Thoracic aorta (tissue), 2 donors: ENCODE data around the gene OTX1. TPM values are rescaled to one million over a fixed set of nuclear protein-coding genes. Genes with fewer than 3 reads are reported as not detected.

ENCODE experiments used
- ATAC-seq: fragments of 150-250 bp; one replicate; pipeline ENCODE4 v1.8.0; 2017; ENCODE audit warnings: low read depth; ENCODE audit not compliant: insufficient number of reproducible peaks, low FRiP score
- DNase-seq: peaks from one replicate; pipeline ENCODE4 v3.0.0-alpha.2; 2020; ENCODE audit warnings: low spot score
- H3K27ac ChIP-seq, 2 donors: fragments of 200-600 bp; sonication (generic); 1 replicate in 1 of 2; 2 replicates in 1 of 2; pipeline ENCODE4 v1.5.1; 2016; ENCODE audit warnings: mild to moderate bottlenecking in 2 of 2, moderate library complexity in 2 of 2
- H3K27me3 ChIP-seq: fragments of 200-600 bp; sonication (generic); replicated peaks from 2 replicates; pipeline ENCODE4 v1.6.0; 2016; ENCODE audit warnings: mild to moderate bottlenecking; ENCODE audit not compliant: insufficient read depth
- H3K36me3 ChIP-seq: fragments of 200-600 bp; sonication (generic); one replicate; pipeline ENCODE4 v1.5.1; 2016
- H3K4me1 ChIP-seq, 2 donors: fragments of 200-600 bp; sonication (generic); 1 replicate in 1 of 2; 2 replicates in 1 of 2; pipeline versions ENCODE4 v1.5.1 to v1.6.0; 2016; ENCODE audit warnings: low read depth in 2 of 2, mild to moderate bottlenecking in 1 of 2; ENCODE audit not compliant: control insufficient read depth in 1 of 2
- H3K4me3 ChIP-seq: fragments of 200-600 bp; sonication (generic); 2 replicates; pipeline ENCODE4 v1.5.1; 2016; ENCODE audit warnings: mild to moderate bottlenecking
- H3K9me3 ChIP-seq: fragments of 200-600 bp; sonication (generic); 2 replicates; pipeline ENCODE4 v1.5.1; 2016
- total RNA-seq, 2 donors: library from RNA; depleted of rRNA; stranded (reverse); fragments of >200 nt; gene quantifications; one replicate each; pipeline versions ENCODE4 v1.1.0 to v1.2.3, GENCODE V29; 2016
- TF ChIP-seq, protein P1 (sequence below): fragments of 200-600 bp; sonication (generic); IDR thresholded peaks from one replicate; pipeline ENCODE4 v1.5.1; 2019; ENCODE audit warnings: antibody characterized with exemption

OTX1 gene
- total RNA-seq, 2 donors from 2014 or later, result not detected

DNA sequence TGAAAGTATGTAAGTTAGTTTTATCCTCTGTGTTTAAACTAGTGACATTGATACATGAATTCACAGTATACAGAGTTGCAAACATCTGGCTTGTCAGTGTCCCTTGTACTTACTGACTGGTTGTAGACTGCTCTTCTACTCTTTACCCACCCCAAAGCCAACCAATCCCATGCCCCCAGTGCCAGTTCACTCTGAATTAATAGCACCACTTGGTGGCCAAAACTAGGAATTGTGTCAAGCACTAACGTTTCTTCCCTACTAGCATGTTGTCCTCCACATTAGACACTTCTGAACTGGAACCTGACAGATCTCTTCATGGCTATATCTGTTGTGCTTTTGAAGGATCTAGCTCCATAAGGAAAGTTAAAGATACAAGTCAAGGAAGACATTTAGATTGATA lies 27.2 kb upstream of the OTX1 start:
- no peak for DNase-seq
- H3K36me3 ChIP-seq, result no peaks in the 10 kb centered on the region

DNA sequence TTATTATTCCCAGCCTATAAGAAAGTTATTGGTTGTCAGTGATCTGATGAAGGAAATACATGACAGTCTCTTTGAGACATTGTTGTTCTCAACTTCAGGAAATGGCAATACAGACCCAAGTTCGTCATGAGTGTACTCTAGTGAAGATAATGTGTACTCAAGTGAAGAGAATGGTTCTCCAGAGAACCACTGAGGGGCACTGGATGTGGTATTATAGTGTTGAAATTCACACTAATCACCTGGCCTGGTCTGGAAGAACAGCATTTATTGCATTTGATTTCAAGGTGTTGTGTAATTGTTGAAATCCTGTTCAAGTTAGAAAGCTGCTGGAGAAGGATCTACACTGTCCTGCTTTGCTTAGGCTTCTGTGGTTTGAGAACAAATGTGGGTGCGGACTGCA lies 23.4 kb upstream of the OTX1 start:
- no peak for DNase-seq
- no peaks in the 10 kb centered on the region for H3K4me1 ChIP-seq
- H3K27me3 ChIP-seq, result no peaks in the 10 kb centered on the region
- H3K9me3 ChIP-seq, result no peaks in the 10 kb centered on the region
- ATAC-seq, result no peak
- no peaks in the 10 kb centered on the region for H3K36me3 ChIP-seq
- H3K27ac ChIP-seq, result no peak overlapping the region
- TF ChIP-seq, protein P1, sequence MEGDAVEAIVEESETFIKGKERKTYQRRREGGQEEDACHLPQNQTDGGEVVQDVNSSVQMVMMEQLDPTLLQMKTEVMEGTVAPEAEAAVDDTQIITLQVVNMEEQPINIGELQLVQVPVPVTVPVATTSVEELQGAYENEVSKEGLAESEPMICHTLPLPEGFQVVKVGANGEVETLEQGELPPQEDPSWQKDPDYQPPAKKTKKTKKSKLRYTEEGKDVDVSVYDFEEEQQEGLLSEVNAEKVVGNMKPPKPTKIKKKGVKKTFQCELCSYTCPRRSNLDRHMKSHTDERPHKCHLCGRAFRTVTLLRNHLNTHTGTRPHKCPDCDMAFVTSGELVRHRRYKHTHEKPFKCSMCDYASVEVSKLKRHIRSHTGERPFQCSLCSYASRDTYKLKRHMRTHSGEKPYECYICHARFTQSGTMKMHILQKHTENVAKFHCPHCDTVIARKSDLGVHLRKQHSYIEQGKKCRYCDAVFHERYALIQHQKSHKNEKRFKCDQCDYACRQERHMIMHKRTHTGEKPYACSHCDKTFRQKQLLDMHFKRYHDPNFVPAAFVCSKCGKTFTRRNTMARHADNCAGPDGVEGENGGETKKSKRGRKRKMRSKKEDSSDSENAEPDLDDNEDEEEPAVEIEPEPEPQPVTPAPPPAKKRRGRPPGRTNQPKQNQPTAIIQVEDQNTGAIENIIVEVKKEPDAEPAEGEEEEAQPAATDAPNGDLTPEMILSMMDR, result no peak
- no peak overlapping the region for H3K4me3 ChIP-seq

More for the DNA sequence above, 27.2 kb upstream of the OTX1 start:
- Histone ChIP-seq H3K27me3 (no peaks in the 10 kb centered on the region), H3K27ac (no peak overlapping the region), H3K4me1 (no peaks in the 10 kb centered on the region), H3K4me3 (no peak overlapping the region), H3K9me3 (no peaks in the 10 kb centered on the region)
- TF ChIP-seq, protein P1, result no peak
- ATAC-seq, result no peak

DNA sequence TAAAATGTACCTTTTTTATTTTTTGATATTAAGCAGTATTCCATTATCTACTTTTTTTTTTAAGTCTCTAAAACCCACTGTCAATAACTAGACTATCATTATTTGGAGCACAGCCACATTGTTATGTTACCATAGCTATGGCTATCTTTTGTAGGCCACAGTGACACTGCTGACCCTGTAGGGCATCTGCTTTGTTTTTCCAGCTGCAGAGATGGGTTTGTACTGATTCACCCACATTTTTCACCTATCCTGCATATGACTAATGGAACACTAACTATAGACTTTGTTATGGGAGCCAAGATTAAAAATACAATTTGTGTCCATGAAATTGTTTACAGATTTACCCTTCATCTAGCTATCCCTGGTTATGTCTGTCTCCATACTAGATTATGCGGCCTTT lies 21.6 kb upstream of the OTX1 start:
- TF ChIP-seq, protein P1, result no peak
- no peak overlapping the region for H3K4me3 ChIP-seq
- no peak overlapping the region for H3K27ac ChIP-seq
- H3K36me3 ChIP-seq, result no peaks in the 10 kb centered on the region
- no peaks in the 10 kb centered on the region for H3K4me1 ChIP-seq
- no peaks in the 10 kb centered on the region for H3K27me3 ChIP-seq
- H3K9me3 ChIP-seq, result no peaks in the 10 kb centered on the region
- DNase-seq (no peak), ATAC-seq (no peak)

GRCh38 chr2:63034526-63034925 lies 16.1 kb upstream of the OTX1 start:
- no peak overlapping the region for H3K4me3 ChIP-seq
- no peak overlapping the region for H3K27ac ChIP-seq
- H3K9me3 ChIP-seq, result no peaks in the 10 kb centered on the region
- ATAC-seq (no peak), DNase-seq (no peak)
- no peaks in the 10 kb centered on the region for H3K36me3 ChIP-seq
- H3K4me1 ChIP-seq, result no peaks in the 10 kb centered on the region
- TF ChIP-seq, protein P1, result no peak
- no peaks in the 10 kb centered on the region for H3K27me3 ChIP-seq

DNA sequence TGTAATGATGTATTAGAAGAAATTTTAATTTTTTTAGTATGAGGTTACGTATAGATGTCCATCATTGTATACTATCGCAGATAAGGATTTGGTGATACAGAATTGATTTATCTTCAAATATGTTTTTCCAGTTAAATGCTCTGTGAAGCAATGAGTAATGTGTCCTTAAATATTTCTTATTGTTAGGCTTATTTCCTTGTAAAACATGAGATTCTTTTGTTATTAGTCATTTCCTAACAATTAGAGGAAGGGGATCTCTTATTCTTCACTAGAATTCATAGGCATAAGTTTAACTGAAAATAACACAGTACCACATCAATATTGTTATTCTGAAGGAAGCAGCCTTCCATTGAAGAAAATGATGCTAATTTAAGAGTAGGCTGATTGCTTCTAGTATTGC lies 15.5 kb upstream of the OTX1 start:
- ATAC-seq, result no peak
- Histone ChIP-seq H3K9me3 (no peaks in the 10 kb centered on the region), H3K27me3 (no peaks in the 10 kb centered on the region), H3K36me3 (no peaks in the 10 kb centered on the region), H3K27ac (no peak overlapping the region), H3K4me1 (no peaks in the 10 kb centered on the region), H3K4me3 (no peak overlapping the region)
- TF ChIP-seq, protein P1, result no peak
- no peak for DNase-seq
